Measurements from ENCODE around the gene DTNA.

- TF ChIP-seq CTCF (IDR thresholded peaks at IDR 0.05) = no peak
- no peak for TF ChIP-seq POLR2A (IDR thresholded peaks at IDR 0.05)
Measured at GRCh38 chr18:34871435-34871834, 161.3 kb downstream of the DTNA start.

Data from adrenal gland (tissue), 5 donors.